Tibial nerve (tissue), 3 donors: Measurements from ENCODE around the gene CRHR1.

ENCODE experiments used
- POLR2A ChIP-seq, 2 donors: fragments of 450-650 bp; IDR thresholded peaks; one replicate each; pipeline ENCODE4 v1.6.1; 2017; ENCODE audit warnings: antibody characterized with exemption in 2 of 2, mild to moderate bottlenecking in 2 of 2, moderate library complexity in 2 of 2
- TF ChIP-seq, protein P1 (sequence below), 5 experiments: fragments of 200-600 bp in 3 of 5; fragments of 450-650 bp in 2 of 5; sonication (generic) in 3 of 5; IDR thresholded peaks; one replicate each; pipeline ENCODE4 v1.5.1; 2016 to 2019; ENCODE audit warnings: antibody characterized with exemption in 5 of 5, mild to moderate bottlenecking in 3 of 5, moderate library complexity in 2 of 5

DNA sequence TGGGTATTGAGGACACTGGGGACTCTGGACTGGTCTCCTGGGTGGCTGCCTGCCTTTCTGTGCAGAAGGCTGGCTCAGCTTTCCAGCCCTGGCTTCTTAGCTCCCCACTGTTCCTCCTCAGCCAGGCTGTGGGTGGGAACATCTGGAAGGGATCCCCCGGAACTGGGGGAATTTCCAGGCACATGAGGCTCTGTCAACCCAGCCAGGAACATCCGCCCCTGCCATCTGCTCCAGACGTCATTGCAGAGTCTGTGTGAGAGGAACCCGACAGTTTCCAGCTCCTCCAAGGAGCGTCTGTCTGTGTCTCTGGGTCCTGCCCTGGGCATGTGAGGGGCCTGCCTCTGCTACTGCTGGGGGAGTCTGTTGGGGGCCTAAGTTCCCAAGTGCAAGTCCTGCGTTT lies 36.2 kb upstream of the CRHR1 start:
- TF ChIP-seq, protein P1, sequence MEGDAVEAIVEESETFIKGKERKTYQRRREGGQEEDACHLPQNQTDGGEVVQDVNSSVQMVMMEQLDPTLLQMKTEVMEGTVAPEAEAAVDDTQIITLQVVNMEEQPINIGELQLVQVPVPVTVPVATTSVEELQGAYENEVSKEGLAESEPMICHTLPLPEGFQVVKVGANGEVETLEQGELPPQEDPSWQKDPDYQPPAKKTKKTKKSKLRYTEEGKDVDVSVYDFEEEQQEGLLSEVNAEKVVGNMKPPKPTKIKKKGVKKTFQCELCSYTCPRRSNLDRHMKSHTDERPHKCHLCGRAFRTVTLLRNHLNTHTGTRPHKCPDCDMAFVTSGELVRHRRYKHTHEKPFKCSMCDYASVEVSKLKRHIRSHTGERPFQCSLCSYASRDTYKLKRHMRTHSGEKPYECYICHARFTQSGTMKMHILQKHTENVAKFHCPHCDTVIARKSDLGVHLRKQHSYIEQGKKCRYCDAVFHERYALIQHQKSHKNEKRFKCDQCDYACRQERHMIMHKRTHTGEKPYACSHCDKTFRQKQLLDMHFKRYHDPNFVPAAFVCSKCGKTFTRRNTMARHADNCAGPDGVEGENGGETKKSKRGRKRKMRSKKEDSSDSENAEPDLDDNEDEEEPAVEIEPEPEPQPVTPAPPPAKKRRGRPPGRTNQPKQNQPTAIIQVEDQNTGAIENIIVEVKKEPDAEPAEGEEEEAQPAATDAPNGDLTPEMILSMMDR (IDR thresholded peaks at IDR 0.05) = no peak
- TF ChIP-seq POLR2A (IDR thresholded peaks at IDR 0.05) = no peak
